H1 (cell line): ENCODE measurements around the gene SMAP1. TPM values are rescaled to one million over a fixed set of nuclear protein-coding genes. Genes with fewer than 3 reads are reported as not detected.
"Not testable (repeated sequence)": the region's sequence is repeated elsewhere in the genome, so short reads cannot be mapped to it uniquely, and the experiment has no call there.

Experiments
- CTCF ChIA-PET: fragments of 300-600 bp; sonication (Branson Sonifier 250); formaldehyde crosslinking; loops from one replicate; lab custom pipeline; 2021; ENCODE audit not compliant: partially characterized antibody; lab: Charles Lee
- POLR2A ChIA-PET: fragments of 300-600 bp; sonication (Branson Sonifier 250); formaldehyde crosslinking; loops from one replicate; lab custom pipeline; 2021; ENCODE audit warnings: inconsistent platforms; ENCODE audit not compliant: partially characterized antibody; lab: Charles Lee
- DNase-seq, 2 experiments: peaks; one replicate each; pipeline versions ENCODE4 v3.0.0 to v3.0.0-alpha.2; 2010 to 2022; ENCODE audit warnings: low spot score in 2 of 2, low read depth in 1 of 2, mixed read lengths in 1 of 2
- FAIRE-seq: peaks from 2 replicates; lab custom pipeline; 2011; peaks lifted over from hg19 to GRCh38; lab: Jason Lieb, UNC
- H2AFZ ChIP-seq: 2 replicates; pipeline ENCODE4 v1.8.1; 2012; ENCODE audit warnings: low read length, inconsistent platforms
- H2AK5ac ChIP-seq: 2 replicates; pipeline ENCODE4 v1.6.1; 2013; ENCODE audit warnings: low read depth, low read length
- H2BK120ac ChIP-seq: replicated peaks from 2 replicates; pipeline ENCODE3; 2013; ENCODE audit warnings: low read depth, low read length, inconsistent platforms
- H2BK12ac ChIP-seq: 2 replicates; pipeline ENCODE4 v1.6.1; 2013; ENCODE audit warnings: low read depth, low read length
- H2BK15ac ChIP-seq: 2 replicates; pipeline ENCODE4 v1.6.1; 2013; ENCODE audit warnings: low read length
- H2BK20ac ChIP-seq: 2 replicates; pipeline ENCODE4 v1.6.1; 2013; ENCODE audit warnings: low read length
- H2BK5ac ChIP-seq: 2 replicates; pipeline ENCODE4 v1.6.1; 2013; ENCODE audit warnings: low read depth, low read length
- H3K14ac ChIP-seq: 2 replicates; pipeline ENCODE4 v1.6.1; 2013; ENCODE audit warnings: inconsistent platforms; ENCODE audit not compliant: insufficient read length
- H3K18ac ChIP-seq: 2 replicates; pipeline ENCODE4 v1.6.1; 2013; ENCODE audit warnings: low read length; ENCODE audit errors: extremely low read depth
- H3K23ac ChIP-seq: 2 replicates; pipeline ENCODE4 v1.6.1; 2013; ENCODE audit warnings: inconsistent platforms; ENCODE audit not compliant: insufficient read length
- H3K23me2 ChIP-seq: 2 replicates; pipeline ENCODE4 v1.6.1; 2013; ENCODE audit warnings: low read depth, low read length
- H3K27ac ChIP-seq: 2 replicates; pipeline ENCODE4 v1.6.1; 2011; ENCODE audit warnings: low read depth, low read length, inconsistent platforms
- H3K27me3 ChIP-seq, 4 experiments: replicated peaks in 1 of 4; 1 replicate in 1 of 4; 2 replicates in 3 of 4; pipeline versions ENCODE4 v1.6.1 to v1.8.1; 2011 to 2013; ENCODE audit warnings: low read length in 3 of 4, mild to moderate bottlenecking in 3 of 4, inconsistent platforms in 2 of 4, mixed read lengths in 2 of 4, moderate library complexity in 1 of 4; ENCODE audit not compliant: control insufficient read depth in 3 of 4, insufficient read depth in 3 of 4; ENCODE audit errors: extremely low read depth in 1 of 4
- H3K36me3 ChIP-seq, 4 experiments: 2 replicates each; pipeline versions ENCODE4 v1.6.1 to v1.8.1; 2011 to 2013; ENCODE audit warnings: mild to moderate bottlenecking in 4 of 4, low read length in 3 of 4, moderate library complexity in 2 of 4, control low read depth in 1 of 4, inconsistent platforms in 1 of 4; ENCODE audit not compliant: insufficient read depth in 4 of 4, control insufficient read depth in 2 of 4
- H3K4ac ChIP-seq: replicated peaks from 2 replicates; pipeline ENCODE3; 2013; ENCODE audit warnings: low read length, low read depth, mixed read lengths, inconsistent platforms; ENCODE audit not compliant: insufficient read length
- H3K4me1 ChIP-seq, 4 experiments: replicated peaks in 1 of 4; 1 replicate in 1 of 4; 2 replicates in 3 of 4; pipeline versions ENCODE4 v1.6.1 to v1.8.1; 2011 to 2013; ENCODE audit warnings: low read length in 3 of 4, inconsistent platforms in 2 of 4, mixed read lengths in 1 of 4; ENCODE audit not compliant: insufficient read depth in 4 of 4, control insufficient read depth in 3 of 4
- H3K4me2 ChIP-seq, 2 experiments: 2 replicates each; pipeline versions ENCODE4 v1.6.1 to v1.8.1; 2011 to 2013; ENCODE audit warnings: low read depth in 2 of 2, low read length in 2 of 2, control low read depth in 1 of 2, inconsistent platforms in 1 of 2, mild to moderate bottlenecking in 1 of 2; ENCODE audit not compliant: insufficient read depth in 1 of 2
- H3K4me3 ChIP-seq, 4 experiments: fragments of 200-600, 300-600 bp in 1 of 4; sonication (generic), shearing (Covaris generic), sonication (Bioruptor Twin) in 1 of 4; 2 replicates each; pipeline versions ENCODE4 v1.5.1 to v1.8.1; 2011 to 2016; ENCODE audit warnings: low read length in 4 of 4, low read depth in 3 of 4, control low read depth in 2 of 4, inconsistent platforms in 2 of 4, mild to moderate bottlenecking in 2 of 4, mixed read lengths in 1 of 4, moderate library complexity in 1 of 4; ENCODE audit not compliant: insufficient read depth in 2 of 4; ENCODE audit errors: extremely low read depth in 1 of 4
- H3K56ac ChIP-seq: replicated peaks from 2 replicates; pipeline ENCODE3; 2013; ENCODE audit warnings: low read depth, mild to moderate bottlenecking, mixed read lengths, low read length, inconsistent platforms; ENCODE audit not compliant: insufficient read length
- H3K79me1 ChIP-seq: 2 replicates; pipeline ENCODE4 v1.6.1; 2013; ENCODE audit warnings: low read depth, low read length, control low read depth
- H3K79me2 ChIP-seq, 2 experiments: 2 replicates each; pipeline versions ENCODE4 v1.6.1 to v1.8.1; 2012 to 2013; ENCODE audit warnings: low read length in 2 of 2, mild to moderate bottlenecking in 2 of 2, inconsistent platforms in 1 of 2; ENCODE audit not compliant: insufficient read depth in 2 of 2, control insufficient read depth in 1 of 2
- H3K9ac ChIP-seq, 4 experiments: replicated peaks in 1 of 4; 1 replicate in 1 of 4; 2 replicates in 3 of 4; pipeline versions ENCODE4 v1.6.1 to v1.8.1; 2011 to 2013; ENCODE audit warnings: low read depth in 3 of 4, low read length in 3 of 4, control low read depth in 2 of 4, mild to moderate bottlenecking in 2 of 4, moderate library complexity in 2 of 4, inconsistent platforms in 1 of 4; ENCODE audit errors: extremely low read depth in 1 of 4
- H3K9me3 ChIP-seq, 2 experiments: 2 replicates each; pipeline versions ENCODE4 v1.6.1 to v1.8.1; 2012 to 2013; ENCODE audit warnings: mild to moderate bottlenecking in 2 of 2, moderate library complexity in 2 of 2, control low read depth in 1 of 2, inconsistent platforms in 1 of 2, low read depth in 1 of 2, low read length in 1 of 2, mixed read lengths in 1 of 2; ENCODE audit not compliant: insufficient read depth in 2 of 2
- H4K20me1 ChIP-seq, 2 experiments: replicated peaks in 1 of 2; 2 replicates each; pipeline versions ENCODE3 to v1.8.1; 2011 to 2013; ENCODE audit warnings: inconsistent platforms in 2 of 2, low read length in 2 of 2, mild to moderate bottlenecking in 1 of 2; ENCODE audit not compliant: insufficient read depth in 2 of 2, control insufficient read depth in 1 of 2
- H4K5ac ChIP-seq: 2 replicates; pipeline ENCODE4 v1.6.1; 2013; ENCODE audit warnings: low read length, low read depth, mixed read lengths, inconsistent platforms; ENCODE audit not compliant: insufficient read length
- H4K8ac ChIP-seq: 2 replicates; pipeline ENCODE4 v1.8.0; 2013; ENCODE audit warnings: mild to moderate bottlenecking, moderate library complexity, low read length, inconsistent platforms; ENCODE audit not compliant: insufficient read depth; ENCODE audit errors: extremely low read depth
- H4K91ac ChIP-seq: replicated peaks from 2 replicates; pipeline ENCODE3; 2013; ENCODE audit warnings: low read length, mixed read lengths, inconsistent platforms; ENCODE audit not compliant: insufficient read length
- EGR1 ChIP-seq: IDR thresholded peaks from 2 replicates; pipeline ENCODE4 v1.6.1; 2011; ENCODE audit warnings: low read depth, low read length, borderline replicate concordance
- GTF2F1 ChIP-seq: IDR thresholded peaks from 2 replicates; pipeline ENCODE4 v1.6.1; 2012; ENCODE audit warnings: low read depth, low read length, improper control_type of control experiment, borderline replicate concordance
- SP4 ChIP-seq: IDR thresholded peaks from 2 replicates; pipeline ENCODE4 v1.6.1; 2012; ENCODE audit warnings: low read length, inconsistent platforms
- WGBS, 2 experiments: shearing (Covaris generic) in 1 of 2; methylation state at CpG; one replicate each; pipeline versions ENCODE4 v1.1.6 to v1.1.7; 2013 to 2015; ENCODE audit warnings: low lambda C conversion rate in 2 of 2, mixed read lengths in 2 of 2, inconsistent platforms in 1 of 2, low coverage in 1 of 2, missing lambda C conversion rate in 1 of 2; ENCODE audit not compliant: insufficient replicate concordance in 2 of 2, insufficient coverage in 1 of 2, insufficient read length in 1 of 2; ENCODE audit errors: extremely low coverage in 1 of 2, missing lambda C conversion rate in 1 of 2; 5-methylcytosine and 5-hydroxymethylcytosine counted together
- polyA plus RNA-seq, 7 experiments: library from polyadenylated mRNA; depleted of rRNA in 3 of 7; stranded (reverse) in 5 of 7; unstranded in 2 of 7; fragments of >200 nt in 5 of 7; fragments of 200-250 nt in 2 of 7; gene quantifications; 1 replicate in 5 of 7; 2 replicates in 1 of 7; 4 replicates in 1 of 7; pipeline versions ENCODE4 v1.2.1 to v1.2.3, GENCODE V29; 2011 to 2013; ENCODE audit warnings: missing spikeins in 2 of 7, mixed read lengths in 2 of 7
- total RNA-seq: library from RNA; stranded (reverse); fragmentation: NEBNext Ultra II Directional; extraction: Animal tissue kit (Norgen Biotek cat#: 25700); gene quantifications from 2 replicates; pipeline ENCODE4 v1.2.1, GENCODE V29; 2021
- TF ChIP-seq, protein P1 (sequence below): IDR thresholded peaks from 2 replicates; pipeline ENCODE4 v1.6.1; 2012; ENCODE audit warnings: inconsistent platforms

The SMAP1 gene
- total and polyA plus RNA-seq, 2 of the 8 experiments (the other 6 are each of a cell fraction or from before 2014, with no cell fraction given) = 18.8 to 32.4 TPM

DNA sequence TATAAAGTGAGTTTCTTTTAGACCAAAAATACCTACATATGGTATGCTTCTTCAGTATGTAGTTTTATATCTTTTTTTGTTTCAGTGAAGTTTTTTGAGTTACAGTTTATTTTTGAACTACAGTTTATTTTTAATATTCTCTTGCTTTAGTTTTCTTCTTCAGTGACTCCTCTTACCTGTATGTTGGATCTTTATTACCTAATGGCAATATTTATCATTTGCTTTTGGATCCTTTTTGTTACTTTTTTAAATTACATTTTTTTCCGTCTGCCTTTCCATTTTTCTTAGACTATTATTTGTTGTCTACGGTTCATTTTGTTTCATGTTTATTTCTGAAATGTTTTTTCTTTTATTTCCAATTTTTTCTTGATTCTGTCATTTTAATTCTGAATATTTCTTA lies 71.9 kb downstream of the SMAP1 start (continued):
- no peak for TF ChIP-seq EGR1
- no peak for TF ChIP-seq SP4
- TF ChIP-seq, protein P1, sequence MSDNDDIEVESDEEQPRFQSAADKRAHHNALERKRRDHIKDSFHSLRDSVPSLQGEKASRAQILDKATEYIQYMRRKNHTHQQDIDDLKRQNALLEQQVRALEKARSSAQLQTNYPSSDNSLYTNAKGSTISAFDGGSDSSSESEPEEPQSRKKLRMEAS = no peak
- no peak for TF ChIP-seq GTF2F1

DNA sequence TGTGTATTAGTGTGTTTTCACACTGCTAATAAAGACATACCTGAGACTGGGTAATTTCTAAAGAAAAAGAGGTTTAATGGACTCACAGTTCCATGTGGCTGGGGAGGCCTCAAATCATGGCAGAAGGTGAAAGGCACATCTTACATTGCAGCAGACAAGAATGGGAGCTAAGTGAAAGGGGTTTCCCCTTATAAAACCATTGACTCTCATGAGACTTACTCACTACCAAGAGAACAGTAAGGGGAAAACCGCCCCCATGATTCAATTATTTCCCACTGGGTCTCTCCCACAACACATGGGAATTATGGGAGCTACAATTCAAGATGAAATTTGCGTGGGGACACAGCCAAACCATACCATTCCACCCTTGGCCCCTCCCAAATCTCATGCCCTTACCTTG lies 73.1 kb downstream of the SMAP1 start:
- H3K27me3 ChIP-seq, H3K27ac ChIP-seq, H3K56ac ChIP-seq, H3K9ac ChIP-seq, H4K5ac ChIP-seq, H2AFZ ChIP-seq, H2BK20ac ChIP-seq, H2BK5ac ChIP-seq, H4K20me1 ChIP-seq, H4K91ac ChIP-seq, H3K4me3 ChIP-seq, H3K4ac ChIP-seq, H3K18ac ChIP-seq, H2AK5ac ChIP-seq, H3K79me1 ChIP-seq, H3K14ac ChIP-seq, H2BK12ac ChIP-seq, H3K4me1 ChIP-seq, POLR2A ChIA-PET, H4K8ac ChIP-seq, H3K79me2 ChIP-seq, H3K23ac ChIP-seq, H2BK15ac ChIP-seq, DNase-seq, H3K4me2 ChIP-seq, FAIRE-seq, H2BK120ac ChIP-seq, H3K23me2 ChIP-seq: not testable (repeated sequence)
- peaks cover 8 to 17% of the 10 kb centered on the region in 2 experiments for H3K9me3 ChIP-seq
- H3K36me3 ChIP-seq = peaks cover 0 to 11% (median 2%) of the 10 kb centered on the region in 4 experiments; a peak in 2 of 8 replicates
- CTCF ChIA-PET = interaction anchor here (1.3 kb wide), 1 partner anchor 104 kb away, joined by 3 read pairs; no protein-coding TSS in a partner anchor
- WGBS, 2 experiments = 90% methylated on average over 2 of the region's 2 CpGs; no CpG with 5 or more reads in 1 of the 2 experiments
